Heart right ventricle (tissue), 16 donors: ENCODE measurements around the gene FYN. TPM values are rescaled to one million over a fixed set of nuclear protein-coding genes. Genes with fewer than 3 reads are reported as not detected.

ENCODE experiments used
- ATAC-seq, 8 donors: fragments of 200-7000 bp; cut with Tn5 transposase; one replicate each; pipeline ENCODE4 v1.9.1; 2020; ENCODE audit warnings: mild to moderate bottlenecking in 8 of 8, moderate library complexity in 8 of 8, moderate number of reproducible peaks in 1 of 8
- DNase-seq, 2 donors: peaks; one replicate each; pipeline ENCODE4 v3.0.0-alpha.2; 2020
- H3K27ac ChIP-seq, 10 donors: fragments of 200-600 bp; sonication (generic) in 2 of 10; one replicate each; pipeline versions ENCODE4 v1.5.0 to v1.8.0; 2020 to 2022; ENCODE audit warnings: mild to moderate bottlenecking in 3 of 10
- H3K27me3 ChIP-seq, 7 donors: fragments of 200-600 bp; one replicate each; pipeline ENCODE4 v1.8.0; 2021 to 2022; ENCODE audit warnings: mild to moderate bottlenecking in 2 of 7
- H3K36me3 ChIP-seq, 9 donors: fragments of 200-600 bp; sonication (generic) in 1 of 9; one replicate each; pipeline versions ENCODE4 v1.5.0 to v1.8.0; 2020 to 2022; ENCODE audit warnings: mild to moderate bottlenecking in 2 of 9
- H3K4me1 ChIP-seq, 9 donors: fragments of 200-600 bp; sonication (generic) in 1 of 9; one replicate each; pipeline versions ENCODE4 v1.5.0 to v1.8.0; 2020 to 2022; ENCODE audit warnings: mild to moderate bottlenecking in 4 of 9
- H3K4me3 ChIP-seq, 10 donors: fragments of 200-600 bp; sonication (generic) in 2 of 10; one replicate each; pipeline versions ENCODE4 v1.5.0 to v1.8.0; 2020 to 2022; ENCODE audit warnings: mild to moderate bottlenecking in 7 of 10, moderate library complexity in 2 of 10
- H3K9me3 ChIP-seq, 11 donors: fragments of 200-600 bp in 10 of 11; sonication (generic) in 2 of 11; one replicate each; pipeline versions ENCODE4 v1.5.0 to v1.8.0; 2013 to 2022; ENCODE audit warnings: mild to moderate bottlenecking in 2 of 11, control low read depth in 1 of 11, moderate library complexity in 1 of 11
- CTCF ChIP-seq, 9 donors: fragments of 200-600 bp; sonication (generic) in 2 of 9; IDR thresholded peaks; one replicate each; pipeline versions ENCODE4 v1.5.0 to v1.8.0; 2021 to 2022; ENCODE audit warnings: antibody characterized with exemption in 9 of 9, mild to moderate bottlenecking in 5 of 9, moderate library complexity in 1 of 9
- WGBS, 2 donors: extraction: QIAGEN DNeasy Blood & Tissue Kit; methylation state at CpG; one replicate each; pipeline ENCODE4 v1.1.7; 2013; ENCODE audit warnings: inconsistent platforms in 1 of 2; 5-methylcytosine and 5-hydroxymethylcytosine counted together
- intact Hi-C, 10 donors: fragments of 100-400 bp; cut with DNase I; formaldehyde crosslinking; loops; one replicate each; pipeline versions ENCODE4 v1.11.1 to v1.14.2; 2022
- polyA plus RNA-seq, 2 donors: library from polyadenylated mRNA; stranded (reverse); fragments of 200-250 nt; gene quantifications; one replicate each; pipeline ENCODE4 v1.2.3, GENCODE V29; 2013
- total RNA-seq, 10 donors: library from RNA; stranded (reverse); fragmentation: NEBNext Ultra II Directional in 3 of 10; extraction: Animal tissue kit (Norgen Biotek cat#: 25700) in 3 of 10; gene quantifications; one replicate each; pipeline versions ENCODE4 v1.2.1 to v1.2.4, GENCODE V29; 2021 to 2023
- donor health status: Arrhythmogenic right ventricular cardiomyopathy.
- donor health status: ischemic (EF 13 %, LVEDD 7.1; RV severe dilation, severe dysfunction).
- donor health status: healthy with polysubstance abuse.
- donor health status: DM: no; HTN: yes; CAD: no.
- donor health status: DM: no; HTN: no; CAD: no.
- donor health status: ischemic (EF 25% LVEDD 6.9; RV normal size, moderate dysfunction).
- donor health status: ischemic (EF 25% LVEDD 5.7; RV mildly dilated, moderate dysfunction).
- donor health status: healthy.
- donor health status: DM: yes; HTN: yes; CAD: no.
- donor health status: Ischemic cardiomyopathy.
- donor health status: ischemic (EF 35%, LVEDD 5.7; RV mildly dilated, moderate dysfunction).
- donor health status: nonischemic (EF 11% LVEDD 7.7; RV severe dilation, severe dysfunction).
- donor health status: DM: yes; HTN: yes; CAD: no.
- donor health status: PGD.
- donor health status: ischemic (EF 29% LVEDD 5.4; RV normal size, mild dysfunction).
- donor health status: nonischemic (EF 23%, LVEDD 6.1; RV moderate dilation, normal function).

FYN gene
- total and polyA plus RNA-seq, 12 donors, result 19.1 to 58.1 (median 42.2) TPM

GRCh38 chr6:111794300-111794699 is 79.0 kb downstream of the FYN start:
- ATAC-seq (no peak), DNase-seq (no peak)
- Histone ChIP-seq H3K9me3 (no peaks in the 10 kb centered on the region), H3K4me3 (no peak overlapping the region), H3K27me3 (no peaks in the 10 kb centered on the region), H3K36me3 (no peaks in the 10 kb centered on the region), H3K27ac (peak overlapping the region in 4 of 10 donors; percentile 18 to 67 (median 22)), H3K4me1 (peaks cover 3 to 65% (median 44%) of the 10 kb centered on the region in 9 donors)
- TF ChIP-seq CTCF (IDR thresholded peaks at IDR 0.05), result no peak
- 82 to 84% methylated on average over 4 of the region's 4 CpGs for WGBS, 2 donors
- intact Hi-C loops, result no loop called here

DNA sequence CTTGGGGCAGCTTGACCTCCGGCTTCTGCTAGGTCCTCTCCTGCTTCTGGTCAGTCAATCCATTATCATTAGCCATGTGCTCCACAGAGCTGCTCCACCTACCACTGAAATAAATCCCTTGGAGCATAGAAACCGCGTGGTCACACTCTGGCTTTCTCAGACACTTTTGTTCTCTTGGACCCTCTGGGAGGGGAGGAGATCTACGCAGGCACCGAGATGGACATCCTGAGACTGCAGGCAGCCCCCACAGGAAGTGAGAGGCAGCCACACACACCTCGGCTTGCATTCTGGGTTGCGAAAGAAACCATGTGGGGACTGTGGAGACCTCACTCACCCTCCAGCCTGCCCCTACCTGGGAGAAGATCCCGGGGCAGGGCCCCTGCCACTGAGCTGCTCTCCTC is 79.5 kb downstream of the FYN start:
- Histone ChIP-seq H3K27ac (peak overlapping the region in 4 of 10 donors; percentile 18 to 67 (median 22)), H3K36me3 (no peaks in the 10 kb centered on the region), H3K27me3 (no peaks in the 10 kb centered on the region), H3K4me1 (peaks cover 3 to 65% (median 47%) of the 10 kb centered on the region in 9 donors), H3K4me3 (peak overlapping the region in 1 of 10 donors; percentile 27), H3K9me3 (no peaks in the 10 kb centered on the region)
- DNase-seq (no peak), ATAC-seq (peak in 7 of 8 donors; percentile 22 to 65 (median 37))
- 56 to 67% methylated on average over 8 of the region's 8 CpGs for WGBS, 2 donors
- intact Hi-C loops, result no loop called here
- TF ChIP-seq CTCF (IDR thresholded peaks at IDR 0.05), result no peak

GRCh38 chr6:111792914-111793700 is 80.1 kb downstream of the FYN start:
- intact Hi-C loops, result no loop called here
- no peaks in the 10 kb centered on the region for H3K36me3 ChIP-seq
- H3K4me3 ChIP-seq, result peak overlapping the region in 1 of 10 donors; percentile 27
- peaks cover 3 to 65% (median 47%) of the 10 kb centered on the region in 9 donors for H3K4me1 ChIP-seq
- H3K27me3 ChIP-seq, result no peaks in the 10 kb centered on the region
- ATAC-seq (no peak), DNase-seq (no peak)
- 84 to 85% methylated on average over 10 of the region's 10 CpGs for WGBS, 2 donors
- H3K27ac ChIP-seq, result peak overlapping the region in 2 of 10 donors; percentile 21 to 67
- no peak for TF ChIP-seq CTCF (IDR thresholded peaks at IDR 0.05)
- no peaks in the 10 kb centered on the region for H3K9me3 ChIP-seq

- intact Hi-C loops, result no loop called here
- 84 to 86% methylated on average over 2 of the region's 2 CpGs for WGBS, 2 donors
- H3K36me3 ChIP-seq, result no peaks in the 10 kb centered on the region
- ATAC-seq (no peak), DNase-seq (no peak)
- peak overlapping the region in 1 of 10 donors; percentile 13 for H3K27ac ChIP-seq
- no peak for TF ChIP-seq CTCF (IDR thresholded peaks at IDR 0.05)
- peaks cover 3 to 67% (median 49%) of the 10 kb centered on the region in 9 donors for H3K4me1 ChIP-seq
- peak overlapping the region in 1 of 10 donors; percentile 27 for H3K4me3 ChIP-seq
- H3K27me3 ChIP-seq, result no peaks in the 10 kb centered on the region
- H3K9me3 ChIP-seq, result no peaks in the 10 kb centered on the region
Measured at GRCh38 chr6:111792241-111792640, 81.0 kb downstream of the FYN start.
